ENCODE results near the gene CST6. TPM values are rescaled to one million over a fixed set of nuclear protein-coding genes. Genes with fewer than 3 reads are reported as not detected.

CST6 gene
- total and polyA plus RNA-seq, 2 of the 13 experiments (the other 11 are each of a cell fraction or from before 2014, with no cell fraction given): not detected

DNA sequence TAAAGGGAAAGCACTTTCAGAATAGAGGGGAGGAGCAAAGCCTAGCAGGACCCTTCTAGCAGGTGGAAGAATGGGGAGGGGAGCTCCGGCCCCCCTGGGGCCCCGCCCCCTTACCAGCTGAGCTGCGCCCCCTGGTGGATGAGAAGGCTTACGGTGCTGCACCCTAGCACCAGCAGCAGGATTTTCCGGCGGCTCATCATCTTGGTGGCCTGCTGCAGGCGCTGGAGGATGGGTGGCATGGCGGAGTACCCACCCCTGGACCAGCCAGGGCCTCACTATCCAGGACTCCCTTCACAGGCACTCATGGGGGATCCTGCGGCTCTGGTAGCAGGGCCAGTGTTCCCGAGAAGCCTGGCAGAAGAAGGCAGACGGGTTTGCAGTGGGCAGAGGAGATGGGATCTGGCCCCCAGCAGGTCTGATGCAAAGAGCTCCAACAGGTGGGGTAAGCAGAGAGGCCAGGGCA is 33.4 kb downstream of the CST6 start:
- ATAC-seq: peak; percentile 86
- Histone ChIP-seq H3K36me3 (replicated peaks in 1 of 2; ENCODE audit: control insufficient read depth in 1 of 2, insufficient read depth in 2 of 2, low read length in 2 of 2) (no peaks in the 10 kb centered on the region), H3K27me3 (ENCODE audit: control insufficient read depth in 1 of 2, insufficient read depth in 2 of 2, low read length in 2 of 2) (peaks cover 6 to 47% of the 10 kb centered on the region in 2 experiments; a peak in 4 of 5 replicates), H3K4me1 (ENCODE audit: insufficient read depth, low read length) (peaks cover 22% of the 10 kb centered on the region), H3K4me2 (ENCODE audit: low read depth, low read length) (peak overlapping the region; percentile 54), H3K9ac (ENCODE audit: insufficient read depth, low read depth, low read length) (no peak overlapping the region), H3K9me3 (ENCODE audit: low read length) (no peaks in the 10 kb centered on the region), H2AFZ (ENCODE audit: low read length) (no peak overlapping the region), H3K27ac (ENCODE audit: extremely low read length, insufficient read depth, low read length) (no peak overlapping the region), H3K4me3 (replicated peaks in 1 of 3; ENCODE audit: insufficient read depth in 1 of 3, low read depth in 2 of 3, low read length in 3 of 3) (peak overlapping the region in 1 of 3 experiments; percentile 22; a peak in 1 of 6 replicates), H4K20me1 (ENCODE audit: insufficient read depth, low read length) (no peaks in the 10 kb centered on the region), H3K79me2 (ENCODE audit: insufficient read depth, low read length) (no peaks in the 10 kb centered on the region)
- in situ Hi-C loops (cut with HindIII; ENCODE audit: extremely low pct_ligation_motif_present, low pct_unique_long_range_greater_than_20kb): no loop called here
- peak; percentile 50 for FAIRE-seq
- no CpG with 5 or more reads among the region's 11 CpGs for WGBS (ENCODE audit: low lambda C conversion rate)
- CTCF ChIA-PET (ENCODE audit: low intra/inter-chr PET ratio, low total read pairs): interaction anchor here (1.1 to 1.6 kb wide), 2 partner anchors 23 to 56 kb away, joined by 3 to 8 read pairs; no protein-coding TSS in a partner anchor
- intact Hi-C loops (cut with micrococcal nuclease; ENCODE audit: unreplicated experiment): no loop called here
- peak; percentile 65 for DNase-seq (ENCODE audit: low spot score)
- no TSS peak for BruUV-seq (replicated peaks)
- POLR2A ChIA-PET: interaction anchor here (0.6 to 1.3 kb wide), 4 partner anchors 8 to 17 kb away, joined by 3 to 5 read pairs (median 4); no protein-coding TSS in a partner anchor
- TF ChIP-seq, protein P1, sequence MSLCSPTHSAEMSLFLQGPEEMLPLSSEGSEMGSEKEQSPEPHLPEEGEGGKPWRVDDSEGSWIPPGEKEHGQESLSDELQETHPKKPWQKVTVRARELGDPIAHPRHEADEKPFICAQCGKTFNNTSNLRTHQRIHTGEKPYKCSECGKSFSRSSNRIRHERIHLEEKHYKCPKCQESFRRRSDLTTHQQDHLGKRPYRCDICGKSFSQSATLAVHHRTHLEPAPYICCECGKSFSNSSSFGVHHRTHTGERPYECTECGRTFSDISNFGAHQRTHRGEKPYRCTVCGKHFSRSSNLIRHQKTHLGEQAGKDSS (CRISPR knock-in tag; IDR thresholded peaks at IDR 0.05; ENCODE audit: borderline replicate concordance, low read depth): no peak
- TF ChIP-seq ATF1 (CRISPR knock-in tag; IDR thresholded peaks at IDR 0.05) (no peak), ZNF235 (CRISPR knock-in tag; IDR thresholded peaks at IDR 0.05; ENCODE audit: borderline replicate concordance) (no peak), ZKSCAN5 (CRISPR knock-in tag; IDR thresholded peaks at IDR 0.05) (no peak), U2AF2 (IDR thresholded peaks at IDR 0.05; ENCODE audit: low read depth, low read length) (no peak), MXI1 (IDR thresholded peaks at IDR 0.05; ENCODE audit: borderline replicate concordance, low read depth, low read length) (peak; percentile 50; the same call in 1 of the 3 replicates), GMEB1 (CRISPR knock-in tag; IDR thresholded peaks at IDR 0.05; ENCODE audit: borderline replicate concordance) (no peak), KLF16 (CRISPR knock-in tag; IDR thresholded peaks at IDR 0.05) (peak in 1 of 2 experiments; percentile 82; a peak in 2 of 4 replicates), MTA3 (CRISPR knock-in tag; IDR thresholded peaks at IDR 0.05) (no peak), NKX3-1 (CRISPR knock-in tag; IDR thresholded peaks at IDR 0.05) (no peak)
- TF ChIP-seq, protein P2, sequence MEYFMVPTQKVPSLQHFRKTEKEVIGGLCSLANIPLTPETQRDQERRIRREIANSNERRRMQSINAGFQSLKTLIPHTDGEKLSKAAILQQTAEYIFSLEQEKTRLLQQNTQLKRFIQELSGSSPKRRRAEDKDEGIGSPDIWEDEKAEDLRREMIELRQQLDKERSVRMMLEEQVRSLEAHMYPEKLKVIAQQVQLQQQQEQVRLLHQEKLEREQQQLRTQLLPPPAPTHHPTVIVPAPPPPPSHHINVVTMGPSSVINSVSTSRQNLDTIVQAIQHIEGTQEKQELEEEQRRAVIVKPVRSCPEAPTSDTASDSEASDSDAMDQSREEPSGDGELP (IDR thresholded peaks at IDR 0.05; ENCODE audit: borderline replicate concordance, low read depth): peak; percentile 89
- TF ChIP-seq, protein P3, sequence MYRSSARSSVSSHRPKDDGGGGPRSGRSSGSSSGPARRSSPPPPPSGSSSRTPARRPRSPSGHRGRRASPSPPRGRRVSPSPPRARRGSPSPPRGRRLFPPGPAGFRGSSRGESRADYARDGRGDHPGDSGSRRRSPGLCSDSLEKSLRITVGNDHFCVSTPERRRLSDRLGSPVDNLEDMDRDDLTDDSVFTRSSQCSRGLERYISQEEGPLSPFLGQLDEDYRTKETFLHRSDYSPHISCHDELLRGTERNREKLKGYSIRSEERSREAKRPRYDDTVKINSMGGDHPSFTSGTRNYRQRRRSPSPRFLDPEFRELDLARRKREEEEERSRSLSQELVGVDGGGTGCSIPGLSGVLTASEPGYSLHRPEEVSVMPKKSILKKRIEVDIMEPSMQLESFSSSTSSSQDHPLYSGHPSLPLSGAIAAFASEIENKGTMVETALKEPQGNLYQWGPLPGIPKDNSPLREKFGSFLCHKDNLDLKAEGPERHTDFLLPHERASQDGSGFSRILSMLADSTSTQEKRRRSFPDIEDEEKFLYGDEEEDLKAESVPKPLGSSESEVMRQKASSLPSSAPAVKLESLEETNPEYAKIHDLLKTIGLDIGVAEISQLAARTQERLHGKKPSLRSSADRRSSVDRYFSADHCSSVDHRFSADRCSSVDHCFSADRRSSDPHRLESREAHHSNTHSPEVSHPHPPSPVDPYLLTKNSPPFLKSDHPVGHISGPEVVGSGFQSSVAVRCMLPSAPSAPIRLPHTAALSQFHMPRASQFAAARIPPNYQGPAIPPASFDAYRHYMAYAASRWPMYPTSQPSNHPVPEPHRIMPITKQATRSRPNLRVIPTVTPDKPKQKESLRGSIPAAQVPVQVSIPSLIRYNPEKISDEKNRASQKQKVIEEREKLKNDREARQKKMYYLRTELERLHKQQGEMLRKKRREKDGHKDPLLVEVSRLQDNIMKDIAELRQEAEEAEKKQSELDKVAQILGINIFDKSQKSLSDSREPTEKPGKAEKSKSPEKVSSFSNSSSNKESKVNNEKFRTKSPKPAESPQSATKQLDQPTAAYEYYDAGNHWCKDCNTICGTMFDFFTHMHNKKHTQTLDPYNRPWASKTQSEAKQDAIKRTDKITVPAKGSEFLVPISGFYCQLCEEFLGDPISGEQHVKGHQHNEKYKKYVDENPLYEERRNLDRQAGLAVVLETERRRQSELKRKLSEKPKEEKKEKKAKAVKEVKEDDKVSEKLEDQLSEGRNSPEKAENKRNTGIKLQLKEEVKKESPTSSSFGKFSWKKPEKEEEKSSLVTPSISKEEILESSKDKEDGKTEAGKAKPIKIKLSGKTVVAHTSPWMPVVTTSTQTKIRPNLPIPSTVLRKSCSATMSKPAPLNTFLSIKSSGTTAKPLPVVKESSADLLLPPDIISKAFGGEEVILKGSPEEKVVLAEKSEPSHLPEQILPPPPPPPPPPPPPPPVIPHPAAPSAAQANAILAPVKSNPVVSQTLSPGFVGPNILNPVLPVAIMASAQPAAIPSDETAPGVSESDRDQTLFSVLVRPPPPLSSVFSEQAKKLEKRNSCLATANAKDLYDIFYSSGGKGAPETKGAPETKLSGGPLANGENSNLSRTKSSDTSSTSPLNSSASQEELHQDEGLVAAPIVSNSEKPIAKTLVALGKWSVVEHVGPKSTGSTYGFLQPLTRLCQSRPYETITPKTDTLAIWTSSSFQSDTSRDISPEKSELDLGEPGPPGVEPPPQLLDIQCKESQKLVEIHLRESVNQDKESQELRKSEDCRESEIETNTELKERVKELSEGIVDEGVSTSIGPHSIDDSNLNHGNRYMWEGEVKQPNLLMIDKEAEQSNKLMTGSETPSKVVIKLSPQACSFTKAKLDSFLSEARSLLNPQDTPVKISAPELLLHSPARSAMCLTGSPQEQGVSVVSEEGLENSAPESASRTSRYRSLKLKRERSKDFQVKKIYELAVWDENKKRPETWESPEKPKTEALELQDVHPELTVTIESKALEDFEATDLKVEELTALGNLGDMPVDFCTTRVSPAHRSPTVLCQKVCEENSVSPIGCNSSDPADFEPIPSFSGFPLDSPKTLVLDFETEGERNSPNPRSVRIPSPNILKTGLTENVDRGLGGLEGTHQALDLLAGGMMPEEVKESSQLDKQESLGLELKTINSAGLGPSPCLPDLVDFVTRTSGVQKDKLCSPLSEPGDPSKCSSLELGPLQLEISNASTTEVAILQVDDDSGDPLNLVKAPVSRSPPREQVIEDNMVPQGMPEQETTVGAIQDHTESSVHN (CRISPR knock-in tag; IDR thresholded peaks at IDR 0.05): no peak

All from HepG2 (cell line).